IPS DF 6.9 (cell line): ENCODE measurements around the gene PSME2.
A peak's percentile ranks its signal among the peaks of the same experiment; 100 is the strongest.

Experiments
- DNase-seq: peaks from one replicate; pipeline ENCODE4 v3.0.0-alpha.2; 2013; ENCODE audit warnings: low read depth, low spot score
- H3K27ac ChIP-seq: one replicate; pipeline ENCODE4 v1.5.1; 2013; ENCODE audit warnings: low read length, control low read depth
- H3K27me3 ChIP-seq: 2 replicates; pipeline ENCODE4 v1.6.1; 2013; ENCODE audit warnings: mild to moderate bottlenecking, low read length; ENCODE audit not compliant: control insufficient read depth, insufficient read depth
- H3K36me3 ChIP-seq: 2 replicates; pipeline ENCODE4 v1.6.1; 2013; ENCODE audit warnings: low read length; ENCODE audit not compliant: control insufficient read depth, insufficient read depth
- H3K4me1 ChIP-seq: 2 replicates; pipeline ENCODE4 v1.6.1; 2013; ENCODE audit warnings: low read length; ENCODE audit not compliant: control insufficient read depth, insufficient read depth
- H3K4me3 ChIP-seq: 2 replicates; pipeline ENCODE4 v1.5.1; 2013; ENCODE audit warnings: mild to moderate bottlenecking, low read length
- H3K9me3 ChIP-seq: 2 replicates; pipeline ENCODE4 v1.6.1; 2013; ENCODE audit warnings: low read length, inconsistent platforms; ENCODE audit not compliant: control insufficient read depth, insufficient read depth
- WGBS: extraction: QIAGEN DNeasy Blood & Tissue Kit; methylation state at CpG from one replicate; pipeline ENCODE4 v1.1.7; 2013; ENCODE audit warnings: mixed read lengths, missing lambda C conversion rate; ENCODE audit not compliant: insufficient read length, insufficient coverage; 5-methylcytosine and 5-hydroxymethylcytosine counted together

Gene PSME2, protein sequence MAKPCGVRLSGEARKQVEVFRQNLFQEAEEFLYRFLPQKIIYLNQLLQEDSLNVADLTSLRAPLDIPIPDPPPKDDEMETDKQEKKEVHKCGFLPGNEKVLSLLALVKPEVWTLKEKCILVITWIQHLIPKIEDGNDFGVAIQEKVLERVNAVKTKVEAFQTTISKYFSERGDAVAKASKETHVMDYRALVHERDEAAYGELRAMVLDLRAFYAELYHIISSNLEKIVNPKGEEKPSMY

DNA sequence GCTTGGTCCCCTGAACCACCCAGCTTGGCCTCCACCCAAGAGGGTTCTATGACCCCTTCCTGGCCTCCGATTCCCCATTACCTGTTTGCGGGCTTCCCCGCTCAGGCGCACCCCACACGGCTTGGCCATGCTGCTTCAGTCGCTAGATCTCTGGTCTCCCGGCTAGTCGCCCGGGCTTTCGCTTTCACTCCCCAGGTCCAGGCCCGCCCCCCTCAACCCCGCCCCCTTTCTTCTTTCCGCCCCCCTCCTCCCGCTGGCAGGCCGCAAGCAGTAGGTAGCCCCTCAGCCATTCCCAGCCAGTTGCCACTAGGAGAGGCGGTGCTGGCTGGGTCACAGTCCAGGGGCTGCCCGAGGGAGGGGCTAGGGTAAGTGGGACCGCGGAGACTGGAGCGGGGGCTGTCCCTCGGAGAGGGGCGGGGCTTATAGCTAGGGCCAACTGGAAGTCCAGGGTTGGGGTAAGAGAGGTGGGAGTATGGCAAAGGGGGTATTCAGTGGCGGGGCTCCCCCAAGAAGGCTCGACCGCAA is at the start of gene PSME2:
TSS of gene PSME2 (minus strand) at position 158 of the 525 bp plus-strand sequence. CDS start at position 129, 29 bp downstream.
- H3K27ac ChIP-seq = no peak within 1 kb of the TSS
- no CpG with 5 or more reads among the region's 25 CpGs for WGBS
- H3K4me1 ChIP-seq = peaks cover 1% of the 10 kb centered on the region; the same call in 1 of the 2 replicates
- H3K36me3 ChIP-seq = peaks cover 22% of the 10 kb centered on the region
- peak; percentile 91 for DNase-seq
- no peaks in the 10 kb centered on the region for H3K9me3 ChIP-seq
- H3K27me3 ChIP-seq = no peaks in the 10 kb centered on the region
- peak within 1 kb of the TSS; percentile 90 for H3K4me3 ChIP-seq

DNA sequence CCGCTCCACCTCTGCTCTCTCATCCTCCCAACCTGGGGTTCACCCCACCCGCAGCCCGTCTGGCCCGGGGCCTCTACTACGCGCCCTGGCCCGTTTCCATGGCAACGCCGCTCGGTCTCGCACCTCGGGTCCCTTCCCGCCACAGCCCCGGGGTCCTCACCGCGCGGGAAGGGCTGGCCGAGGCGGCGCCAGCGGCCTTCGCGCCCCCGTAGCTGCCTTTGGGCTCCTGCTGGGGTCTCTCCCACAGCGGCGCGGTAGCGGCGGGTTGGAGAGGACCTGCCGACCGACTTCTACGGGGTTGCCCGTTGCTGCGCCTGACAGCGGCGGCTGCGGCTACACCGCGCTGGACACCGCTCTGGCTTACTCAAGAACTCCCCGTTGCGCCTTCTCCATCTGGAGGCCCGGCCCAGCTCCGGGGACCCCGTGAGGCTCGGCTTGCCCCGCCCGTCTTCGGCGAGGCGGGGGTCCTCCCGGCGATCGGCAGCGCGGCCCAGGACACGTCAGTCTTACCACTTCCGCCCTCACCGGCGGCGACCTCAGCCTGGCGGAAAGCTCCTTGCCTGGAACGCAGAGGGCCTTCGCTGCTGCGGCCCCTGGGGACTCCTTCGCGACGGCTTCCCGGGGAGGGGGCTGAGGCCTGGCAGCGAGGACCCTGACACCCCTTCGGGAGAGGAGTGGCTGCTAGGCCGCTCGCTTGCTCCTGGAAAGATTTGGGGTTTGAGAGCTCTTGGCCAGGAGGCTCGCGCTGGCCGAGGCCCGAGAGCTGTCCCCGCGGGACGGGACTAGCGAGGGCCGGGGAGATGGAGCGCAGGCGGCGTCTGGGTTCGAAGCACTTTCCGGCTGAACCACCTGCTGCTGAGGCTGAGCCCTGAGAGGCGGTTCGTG is 49.0 kb upstream of the PSME2 start, which contains the start of gene TM9SF1:
TSS of gene TM9SF1 (minus strand) at position 256 of the 885 bp plus-strand sequence. CDS start 422 bp downstream, outside the sequence.
- peak within 1 kb of the TSS; percentile 68 for H3K4me3 ChIP-seq
- H3K9me3 ChIP-seq = no peaks in the 10 kb centered on the region
- no peak for DNase-seq
- H3K27ac ChIP-seq = no peak within 1 kb of the TSS
- no peaks in the 10 kb centered on the region for H3K27me3 ChIP-seq
- H3K36me3 ChIP-seq = no peaks in the 10 kb centered on the region
- no peaks in the 10 kb centered on the region for H3K4me1 ChIP-seq
- WGBS = no CpG with 5 or more reads among the region's 89 CpGs

GRCh38 chr14:24194873-24195185 is 48.4 kb upstream of the PSME2 start:
- Histone ChIP-seq H3K4me1 (no peaks in the 10 kb centered on the region), H3K4me3 (peak overlapping the region; percentile 68; the same call in 1 of the 2 replicates), H3K36me3 (no peaks in the 10 kb centered on the region), H3K9me3 (no peaks in the 10 kb centered on the region), H3K27me3 (no peaks in the 10 kb centered on the region), H3K27ac (no peak overlapping the region)
- DNase-seq = no peak
- no CpG with 5 or more reads among the region's 8 CpGs for WGBS

GRCh38 chr14:24194186-24194872 is 47.9 kb upstream of the PSME2 start:
- no peaks in the 10 kb centered on the region for H3K9me3 ChIP-seq
- no peak for DNase-seq
- H3K4me3 ChIP-seq = no peak overlapping the region; the same call in 1 of the 2 replicates
- H3K27me3 ChIP-seq = no peaks in the 10 kb centered on the region
- no peak overlapping the region for H3K27ac ChIP-seq
- H3K36me3 ChIP-seq = no peaks in the 10 kb centered on the region
- no CpG with 5 or more reads among the region's 7 CpGs for WGBS
- H3K4me1 ChIP-seq = no peaks in the 10 kb centered on the region

- DNase-seq = no peak
- no peak overlapping the region for H3K27ac ChIP-seq
- WGBS = no CpG with 5 or more reads among the region's 15 CpGs
- H3K4me3 ChIP-seq = no peak overlapping the region
- no peaks in the 10 kb centered on the region for H3K27me3 ChIP-seq
- H3K36me3 ChIP-seq = no peaks in the 10 kb centered on the region
- no peaks in the 10 kb centered on the region for H3K9me3 ChIP-seq
- no peaks in the 10 kb centered on the region for H3K4me1 ChIP-seq
These were observed 46.5 kb upstream of the PSME2 start for GRCh38 chr14:24192933-24193332.

GRCh38 chr14:24190416-24190815 is 44.0 kb upstream of the PSME2 start:
- no peak overlapping the region for H3K27ac ChIP-seq
- H3K4me1 ChIP-seq = no peaks in the 10 kb centered on the region
- H3K27me3 ChIP-seq = no peaks in the 10 kb centered on the region
- no peak for DNase-seq
- H3K9me3 ChIP-seq = no peaks in the 10 kb centered on the region
- no peak overlapping the region for H3K4me3 ChIP-seq
- peaks cover 8% of the 10 kb centered on the region for H3K36me3 ChIP-seq
- no CpG with 5 or more reads among the region's 10 CpGs for WGBS

DNA sequence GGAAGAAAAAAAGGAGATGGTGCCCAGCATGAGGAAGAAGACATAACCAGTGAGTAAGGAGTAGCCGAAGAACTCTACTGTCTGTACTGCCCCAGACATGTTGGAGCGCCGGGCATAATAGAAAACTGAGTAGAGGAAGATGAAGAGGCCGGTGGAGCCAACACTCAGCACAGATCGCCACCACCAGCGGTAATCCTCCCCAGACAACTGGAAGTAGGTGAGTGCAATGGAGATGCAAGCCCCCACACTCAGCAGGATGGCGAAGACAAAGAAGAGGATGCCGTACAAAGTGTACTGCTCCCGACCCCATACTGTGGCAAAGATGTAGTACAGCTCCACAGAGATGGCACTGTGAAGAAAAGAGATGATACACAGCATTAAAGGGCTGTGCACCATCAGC is 43.0 kb upstream of the PSME2 start:
- H3K36me3 ChIP-seq = peaks cover 17% of the 10 kb centered on the region
- no peak for DNase-seq
- no CpG with 5 or more reads among the region's 9 CpGs for WGBS
- no peak overlapping the region for H3K4me3 ChIP-seq
- no peaks in the 10 kb centered on the region for H3K27me3 ChIP-seq
- no peaks in the 10 kb centered on the region for H3K4me1 ChIP-seq
- H3K27ac ChIP-seq = no peak overlapping the region
- no peaks in the 10 kb centered on the region for H3K9me3 ChIP-seq

DNA sequence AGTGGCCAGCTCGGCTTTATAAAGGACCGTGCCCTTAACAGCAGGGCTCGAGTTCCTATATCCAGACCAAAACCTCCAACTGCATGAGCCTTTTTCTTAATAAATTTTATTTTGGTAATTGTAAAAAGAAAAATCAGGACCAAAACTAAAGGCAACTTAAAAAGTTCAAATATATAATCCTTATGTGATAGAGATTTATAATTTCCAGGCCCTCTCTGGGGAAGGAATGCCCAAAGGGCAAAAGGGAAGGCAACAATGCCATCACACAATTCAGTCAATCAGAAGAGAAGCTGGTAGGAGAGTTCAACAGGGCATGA is 42.6 kb upstream of the PSME2 start:
- no peak overlapping the region for H3K4me3 ChIP-seq
- DNase-seq = no peak
- no CpG with 5 or more reads among the region's 3 CpGs for WGBS
- no peaks in the 10 kb centered on the region for H3K27me3 ChIP-seq
- peaks cover 21% of the 10 kb centered on the region for H3K36me3 ChIP-seq
- no peaks in the 10 kb centered on the region for H3K4me1 ChIP-seq
- H3K27ac ChIP-seq = no peak overlapping the region
- no peaks in the 10 kb centered on the region for H3K9me3 ChIP-seq

DNA sequence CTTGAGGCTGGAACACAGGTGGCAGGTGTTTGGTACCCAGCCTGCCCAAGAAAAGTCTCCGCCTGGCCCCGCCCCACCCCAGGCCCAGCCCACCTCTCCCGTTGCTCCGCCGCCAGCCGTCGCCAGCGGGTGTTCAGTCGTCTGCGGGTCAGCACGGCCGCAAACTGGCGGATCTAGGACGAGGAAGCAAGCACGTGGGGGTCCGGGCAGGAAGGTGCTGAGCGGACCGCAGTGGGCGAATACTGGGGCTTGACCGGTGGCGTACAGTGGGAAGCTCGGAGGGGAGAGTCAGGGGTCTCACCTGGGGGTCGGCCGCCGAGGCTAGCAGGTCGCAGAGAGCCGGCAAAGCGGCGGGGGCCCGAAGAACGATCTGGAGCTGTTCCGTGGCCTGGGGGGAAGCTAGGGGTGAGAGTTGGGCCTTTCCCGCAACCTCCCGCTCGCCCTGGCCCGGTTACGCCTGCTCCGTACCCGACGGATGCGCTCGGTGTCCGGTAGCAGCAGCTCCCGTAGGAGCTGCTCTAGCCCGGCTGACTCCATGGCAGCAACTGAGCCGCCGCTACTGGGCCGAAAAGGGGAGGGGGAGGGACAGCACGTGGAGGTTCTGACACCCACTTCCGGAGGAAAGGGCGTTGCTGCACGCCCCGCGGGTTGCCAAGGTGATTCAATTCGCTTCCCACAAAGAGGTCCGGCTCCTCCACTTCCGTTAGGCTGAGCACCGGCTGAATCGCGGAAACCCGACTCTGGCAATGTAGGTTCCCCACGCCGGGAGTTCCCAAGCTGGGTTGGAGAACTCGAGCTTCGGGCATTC is 42.0 kb upstream of the PSME2 start, which contains the start of gene IPO4:
TSS of gene IPO4 (minus strand) at position 566 of the 808 bp plus-strand sequence. CDS start at position 537, 29 bp downstream.
- Histone ChIP-seq H3K4me1 (no peaks in the 10 kb centered on the region), H3K36me3 (peaks cover 25% of the 10 kb centered on the region), H3K27me3 (no peaks in the 10 kb centered on the region), H3K9me3 (no peaks in the 10 kb centered on the region), H3K4me3 (peak within 1 kb of the TSS; percentile 87), H3K27ac (no peak within 1 kb of the TSS)
- WGBS = no CpG with 5 or more reads among the region's 65 CpGs
- peak; percentile 95 for DNase-seq
